ENCODE measurements around the gene MYLK4.

DNA sequence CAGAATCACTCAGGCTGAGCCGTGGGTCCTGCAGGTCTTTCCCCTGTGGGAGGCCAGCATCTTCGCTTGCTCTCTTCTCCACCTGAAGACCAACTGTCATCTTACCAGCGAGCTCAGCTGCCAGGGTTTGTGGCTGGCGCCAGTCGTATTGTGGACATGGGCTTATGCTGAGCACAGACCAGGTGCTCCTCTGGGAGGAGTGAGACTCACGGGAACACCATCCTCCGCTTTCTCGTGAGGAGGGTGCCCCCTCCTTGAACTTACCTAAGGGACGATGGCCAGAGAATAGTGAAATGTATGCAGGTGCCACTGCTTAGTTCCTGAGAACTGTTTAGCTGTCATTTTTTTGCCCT is 31.6 kb upstream of the MYLK4 start:
- TF ChIP-seq, protein P1, sequence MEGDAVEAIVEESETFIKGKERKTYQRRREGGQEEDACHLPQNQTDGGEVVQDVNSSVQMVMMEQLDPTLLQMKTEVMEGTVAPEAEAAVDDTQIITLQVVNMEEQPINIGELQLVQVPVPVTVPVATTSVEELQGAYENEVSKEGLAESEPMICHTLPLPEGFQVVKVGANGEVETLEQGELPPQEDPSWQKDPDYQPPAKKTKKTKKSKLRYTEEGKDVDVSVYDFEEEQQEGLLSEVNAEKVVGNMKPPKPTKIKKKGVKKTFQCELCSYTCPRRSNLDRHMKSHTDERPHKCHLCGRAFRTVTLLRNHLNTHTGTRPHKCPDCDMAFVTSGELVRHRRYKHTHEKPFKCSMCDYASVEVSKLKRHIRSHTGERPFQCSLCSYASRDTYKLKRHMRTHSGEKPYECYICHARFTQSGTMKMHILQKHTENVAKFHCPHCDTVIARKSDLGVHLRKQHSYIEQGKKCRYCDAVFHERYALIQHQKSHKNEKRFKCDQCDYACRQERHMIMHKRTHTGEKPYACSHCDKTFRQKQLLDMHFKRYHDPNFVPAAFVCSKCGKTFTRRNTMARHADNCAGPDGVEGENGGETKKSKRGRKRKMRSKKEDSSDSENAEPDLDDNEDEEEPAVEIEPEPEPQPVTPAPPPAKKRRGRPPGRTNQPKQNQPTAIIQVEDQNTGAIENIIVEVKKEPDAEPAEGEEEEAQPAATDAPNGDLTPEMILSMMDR (conservative IDR thresholded peaks at IDR 0.05; ENCODE audit: low read length), result no peak
- no peak for TF ChIP-seq EZH2phosphoT487 (IDR thresholded peaks at IDR 0.05; ENCODE audit: borderline replicate concordance)

All from Loucy (cell line).